Measurements from ENCODE around the gene GPR173.
A peak's percentile ranks its signal among the peaks of the same experiment; 100 is the strongest.

The GPR173 gene

DNA sequence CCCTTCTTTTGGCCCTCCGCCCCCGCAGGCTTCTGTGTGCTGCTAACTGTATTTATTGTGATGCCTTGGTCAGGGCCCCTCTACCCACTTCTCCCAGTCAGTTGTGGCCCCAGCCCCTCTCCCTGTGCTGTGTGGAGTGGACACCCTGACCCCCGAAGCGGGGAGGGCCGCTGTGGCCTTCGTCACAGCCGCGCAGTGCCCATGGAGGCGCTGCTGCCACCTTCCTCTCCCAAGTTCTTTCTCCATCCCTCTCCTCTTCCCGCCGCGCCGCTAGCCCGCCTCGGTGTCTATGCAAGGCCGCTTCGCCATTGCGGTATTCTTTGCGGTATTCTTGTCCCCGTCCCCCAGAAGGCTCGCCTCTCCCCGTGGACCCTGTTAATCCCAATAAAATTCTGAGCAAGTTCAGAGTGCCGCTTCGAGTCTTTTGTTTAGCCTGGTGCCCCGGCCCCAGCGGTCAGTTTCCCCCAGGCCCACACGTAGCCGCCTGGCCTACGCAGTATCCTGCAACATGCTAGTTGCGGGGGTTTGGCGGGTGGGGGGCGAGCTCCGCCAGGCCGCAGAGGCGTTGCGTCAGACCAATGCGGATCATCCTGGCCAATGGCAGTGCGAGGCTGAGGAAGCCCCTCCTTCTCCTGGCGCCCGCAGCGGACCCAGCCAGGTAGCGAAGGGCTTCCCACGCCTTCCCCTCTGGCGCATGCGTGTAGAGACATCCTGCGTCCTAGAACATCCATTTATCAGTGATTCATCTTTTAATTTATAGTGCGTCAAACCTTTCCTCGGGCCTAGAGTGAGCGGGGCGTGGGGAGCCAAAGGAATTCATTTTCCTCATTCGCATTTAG is 39.8 kb downstream of the GPR173 start:
- DNase-seq (ENCODE audit: low spot score) = no peak
- no CpG with 5 or more reads among the region's 51 CpGs for WGBS, 2 donors (ENCODE audit: extremely low coverage in 2 of 2, insufficient read length in 2 of 2, insufficient replicate concordance in 1 of 2)

DNA sequence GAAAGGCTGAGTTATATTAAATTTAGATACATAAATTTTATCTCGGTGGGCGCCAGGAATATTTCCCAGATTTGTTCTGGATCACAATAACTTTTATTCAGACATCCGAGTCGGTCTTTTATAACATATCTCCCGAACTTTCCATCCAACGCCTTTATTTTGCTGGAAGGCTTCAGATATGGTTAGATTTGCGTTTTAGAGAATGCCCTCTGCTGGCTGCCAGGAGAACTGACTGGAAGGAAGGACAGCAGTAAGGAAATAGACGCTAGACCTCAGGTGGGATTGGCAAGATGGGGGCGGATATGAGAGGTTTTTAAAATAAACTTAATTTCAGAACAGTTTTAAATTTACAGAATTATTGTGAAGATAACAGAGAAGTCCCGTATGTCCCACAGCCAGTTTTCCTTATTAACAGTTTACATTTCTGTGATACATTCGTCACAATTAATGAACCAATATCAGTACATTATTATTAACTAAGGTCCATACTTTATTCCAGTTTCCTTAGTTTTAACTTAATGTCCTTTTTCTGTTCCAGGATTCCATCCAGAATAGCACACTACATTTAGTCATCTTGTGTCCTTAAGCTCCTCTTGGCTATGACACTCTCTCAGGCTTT is 40.7 kb downstream of the GPR173 start:
- Histone ChIP-seq H3K79me1 (ENCODE audit: low read depth, low read length) (peaks cover 3% of the 10 kb centered on the region), H3K4me1 (ENCODE audit: control insufficient read depth in 2 of 2, insufficient read depth in 1 of 2, low read depth in 1 of 2, low read length in 2 of 2) (no peaks in the 10 kb centered on the region), H4K8ac (ENCODE audit: low read depth, low read length) (no peak overlapping the region), H3K4ac (ENCODE audit: low read length) (no peak overlapping the region), H3K9ac (ENCODE audit: low read depth, low read length, poor library complexity) (no peak overlapping the region), H3K27me3 (ENCODE audit: control insufficient read depth in 3 of 3, insufficient read depth in 3 of 3, low read depth in 1 of 3, low read length in 3 of 3) (no peaks in the 10 kb centered on the region), H2BK120ac (ENCODE audit: low read depth, low read length) (no peak overlapping the region), H2BK15ac (ENCODE audit: low read length) (no peak overlapping the region), H2AFZ (ENCODE audit: low read length) (no peak overlapping the region), H3K14ac (ENCODE audit: low read length) (no peak overlapping the region), H3K4me2 (ENCODE audit: insufficient read depth, low read length, poor library complexity, severe bottlenecking) (peak overlapping the region; percentile 54), H2BK12ac (ENCODE audit: low read length) (no peak overlapping the region), H3K23ac (ENCODE audit: low read depth, low read length, poor library complexity) (no peak overlapping the region), H3K4me3 (ENCODE audit: low read length in 2 of 2) (no peak overlapping the region), H2BK5ac (ENCODE audit: low read length) (no peak overlapping the region), H2AK5ac (ENCODE audit: low read depth, low read length) (no peak overlapping the region), H3K27ac (replicated peaks; ENCODE audit: low read length) (no peak overlapping the region), H3K36me3 (replicated peaks in 1 of 2; ENCODE audit: control insufficient read depth in 2 of 2, insufficient read depth in 2 of 2, low read length in 2 of 2) (peaks cover 21 to 36% of the 10 kb centered on the region in 2 donors), H4K91ac (ENCODE audit: low read depth, low read length, poor library complexity) (no peak overlapping the region), H3K18ac (ENCODE audit: low read length) (no peak overlapping the region), H3K9me3 (replicated peaks in 1 of 2; ENCODE audit: control insufficient read depth in 2 of 2, insufficient read depth in 1 of 2, low read depth in 1 of 2, low read length in 2 of 2) (no peaks in the 10 kb centered on the region)
- WGBS, 2 donors (ENCODE audit: extremely low coverage in 2 of 2, insufficient read length in 2 of 2, insufficient replicate concordance in 1 of 2) = no CpG with 5 or more reads among the region's 11 CpGs
- no peak for DNase-seq (ENCODE audit: low spot score)

More for the DNA sequence above, 39.8 kb downstream of the GPR173 start:
- Histone ChIP-seq H2AFZ (ENCODE audit: low read length) (no peak overlapping the region), H3K27ac (replicated peaks; ENCODE audit: low read length) (peak overlapping the region; percentile 43), H3K4me1 (ENCODE audit: control insufficient read depth in 2 of 2, insufficient read depth in 1 of 2, low read depth in 1 of 2, low read length in 2 of 2) (peaks cover 2 to 3% of the 10 kb centered on the region in 2 donors), H2BK15ac (ENCODE audit: low read length) (no peak overlapping the region), H4K91ac (ENCODE audit: low read depth, low read length, poor library complexity) (no peak overlapping the region), H3K4me2 (ENCODE audit: insufficient read depth, low read length, poor library complexity, severe bottlenecking) (peak overlapping the region; percentile 54), H2BK12ac (ENCODE audit: low read length) (no peak overlapping the region), H2BK5ac (ENCODE audit: low read length) (no peak overlapping the region), H3K9me3 (replicated peaks in 1 of 2; ENCODE audit: control insufficient read depth in 2 of 2, insufficient read depth in 1 of 2, low read depth in 1 of 2, low read length in 2 of 2) (no peaks in the 10 kb centered on the region), H3K14ac (ENCODE audit: low read length) (no peak overlapping the region), H4K8ac (ENCODE audit: low read depth, low read length) (no peak overlapping the region), H3K27me3 (ENCODE audit: control insufficient read depth in 3 of 3, insufficient read depth in 3 of 3, low read depth in 1 of 3, low read length in 3 of 3) (no peaks in the 10 kb centered on the region), H3K18ac (ENCODE audit: low read length) (no peak overlapping the region), H3K23ac (ENCODE audit: low read depth, low read length, poor library complexity) (no peak overlapping the region), H3K4ac (ENCODE audit: low read length) (no peak overlapping the region), H2BK120ac (ENCODE audit: low read depth, low read length) (no peak overlapping the region), H3K9ac (ENCODE audit: low read depth, low read length, poor library complexity) (peak overlapping the region; percentile 60), H3K4me3 (ENCODE audit: low read length in 2 of 2) (peak overlapping the region in 1 of 2 donors; percentile 78), H3K79me1 (ENCODE audit: low read depth, low read length) (peaks cover 6% of the 10 kb centered on the region), H3K36me3 (replicated peaks in 1 of 2; ENCODE audit: control insufficient read depth in 2 of 2, insufficient read depth in 2 of 2, low read length in 2 of 2) (peaks cover 23 to 42% of the 10 kb centered on the region in 2 donors), H2AK5ac (ENCODE audit: low read depth, low read length) (no peak overlapping the region)

DNA sequence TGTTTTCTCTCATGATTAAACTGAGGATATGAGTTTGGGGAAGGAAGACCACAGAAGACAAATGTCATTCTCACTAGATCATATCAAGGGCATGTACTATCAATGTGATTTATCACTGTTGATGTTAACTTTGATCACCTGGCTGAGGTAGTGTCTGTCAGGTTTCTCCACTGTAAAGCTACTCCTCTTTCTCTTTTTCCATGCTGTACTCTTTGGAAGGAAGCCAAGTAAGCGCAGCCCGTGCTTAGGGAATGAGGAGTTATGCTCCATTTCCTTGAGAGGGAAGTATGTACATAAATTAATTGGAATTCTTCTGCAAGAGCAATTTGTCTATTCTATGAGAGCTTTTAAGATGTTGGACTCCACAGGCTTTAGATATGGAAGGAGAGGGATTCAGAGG is 41.3 kb downstream of the GPR173 start:
- Histone ChIP-seq H3K4me3 (ENCODE audit: low read length in 2 of 2) (no peak overlapping the region), H3K4me2 (ENCODE audit: insufficient read depth, low read length, poor library complexity, severe bottlenecking) (no peak overlapping the region), H2AK5ac (ENCODE audit: low read depth, low read length) (no peak overlapping the region), H2BK12ac (ENCODE audit: low read length) (no peak overlapping the region), H2BK120ac (ENCODE audit: low read depth, low read length) (no peak overlapping the region), H2BK15ac (ENCODE audit: low read length) (no peak overlapping the region), H3K14ac (ENCODE audit: low read length) (no peak overlapping the region), H3K36me3 (replicated peaks in 1 of 2; ENCODE audit: control insufficient read depth in 2 of 2, insufficient read depth in 2 of 2, low read length in 2 of 2) (peaks cover 16 to 31% of the 10 kb centered on the region in 2 donors), H3K18ac (ENCODE audit: low read length) (no peak overlapping the region), H2AFZ (ENCODE audit: low read length) (no peak overlapping the region), H2BK5ac (ENCODE audit: low read length) (no peak overlapping the region), H3K79me1 (ENCODE audit: low read depth, low read length) (peaks cover 3% of the 10 kb centered on the region), H4K8ac (ENCODE audit: low read depth, low read length) (no peak overlapping the region), H3K23ac (ENCODE audit: low read depth, low read length, poor library complexity) (no peak overlapping the region), H3K9me3 (replicated peaks in 1 of 2; ENCODE audit: control insufficient read depth in 2 of 2, insufficient read depth in 1 of 2, low read depth in 1 of 2, low read length in 2 of 2) (no peaks in the 10 kb centered on the region), H3K27me3 (ENCODE audit: control insufficient read depth in 3 of 3, insufficient read depth in 3 of 3, low read depth in 1 of 3, low read length in 3 of 3) (no peaks in the 10 kb centered on the region), H3K27ac (replicated peaks; ENCODE audit: low read length) (no peak overlapping the region), H4K91ac (ENCODE audit: low read depth, low read length, poor library complexity) (no peak overlapping the region), H3K9ac (ENCODE audit: low read depth, low read length, poor library complexity) (no peak overlapping the region), H3K4me1 (ENCODE audit: control insufficient read depth in 2 of 2, insufficient read depth in 1 of 2, low read depth in 1 of 2, low read length in 2 of 2) (no peaks in the 10 kb centered on the region), H3K4ac (ENCODE audit: low read length) (no peak overlapping the region)
- no CpG with 5 or more reads among the region's 2 CpGs for WGBS, 2 donors (ENCODE audit: extremely low coverage in 2 of 2, insufficient read length in 2 of 2, insufficient replicate concordance in 1 of 2)
- no peak for DNase-seq (ENCODE audit: low spot score)

DNA sequence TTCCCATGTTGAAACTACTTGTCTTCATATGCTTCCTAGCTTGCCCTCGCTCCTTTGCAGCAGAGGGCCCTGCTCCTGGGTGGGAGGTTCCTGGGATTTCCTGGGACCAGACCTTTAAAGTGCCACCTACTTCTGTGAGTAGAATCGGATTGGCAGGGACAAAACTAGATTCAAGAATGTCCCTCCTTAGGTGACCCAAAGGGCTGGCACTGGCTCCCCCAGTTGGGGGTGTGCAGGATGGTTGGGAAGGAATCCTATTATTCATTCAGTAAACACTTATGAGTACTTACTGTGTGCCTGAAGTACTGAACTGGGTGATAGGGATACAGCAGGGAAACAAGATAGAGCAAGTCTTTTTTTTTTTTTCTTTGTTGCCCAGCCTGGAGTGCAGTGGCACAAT is 42.8 kb downstream of the GPR173 start:
- H2AFZ ChIP-seq (ENCODE audit: low read length) = no peak overlapping the region
- no peak overlapping the region for H3K27ac ChIP-seq (replicated peaks; ENCODE audit: low read length)
- H2BK5ac ChIP-seq (ENCODE audit: low read length) = no peak overlapping the region
- no peaks in the 10 kb centered on the region for H3K79me1 ChIP-seq (ENCODE audit: low read depth, low read length)
- no peak overlapping the region for H2BK15ac ChIP-seq (ENCODE audit: low read length)
- no CpG with 5 or more reads among the region's 2 CpGs for WGBS, 2 donors (ENCODE audit: extremely low coverage in 2 of 2, insufficient read length in 2 of 2, insufficient replicate concordance in 1 of 2)
- H2BK12ac ChIP-seq (ENCODE audit: low read length) = no peak overlapping the region
- H3K9me3 ChIP-seq (replicated peaks in 1 of 2; ENCODE audit: control insufficient read depth in 2 of 2, insufficient read depth in 1 of 2, low read depth in 1 of 2, low read length in 2 of 2) = no peaks in the 10 kb centered on the region
- H3K4me2 ChIP-seq (ENCODE audit: insufficient read depth, low read length, poor library complexity, severe bottlenecking) = no peak overlapping the region
- no peak for DNase-seq (ENCODE audit: low spot score)
- H4K8ac ChIP-seq (ENCODE audit: low read depth, low read length) = no peak overlapping the region
- no peak overlapping the region for H3K9ac ChIP-seq (ENCODE audit: low read depth, low read length, poor library complexity)
- H3K36me3 ChIP-seq (replicated peaks in 1 of 2; ENCODE audit: control insufficient read depth in 2 of 2, insufficient read depth in 2 of 2, low read length in 2 of 2) = peaks cover 4 to 19% of the 10 kb centered on the region in 2 donors
- no peak overlapping the region for H2AK5ac ChIP-seq (ENCODE audit: low read depth, low read length)
- H3K23ac ChIP-seq (ENCODE audit: low read depth, low read length, poor library complexity) = no peak overlapping the region
- H3K18ac ChIP-seq (ENCODE audit: low read length) = no peak overlapping the region
- H3K27me3 ChIP-seq (ENCODE audit: control insufficient read depth in 3 of 3, insufficient read depth in 3 of 3, low read depth in 1 of 3, low read length in 3 of 3) = no peaks in the 10 kb centered on the region
- H4K91ac ChIP-seq (ENCODE audit: low read depth, low read length, poor library complexity) = no peak overlapping the region
- H2BK120ac ChIP-seq (ENCODE audit: low read depth, low read length) = no peak overlapping the region
- H3K14ac ChIP-seq (ENCODE audit: low read length) = no peak overlapping the region
- no peaks in the 10 kb centered on the region for H3K4me1 ChIP-seq (ENCODE audit: control insufficient read depth in 2 of 2, insufficient read depth in 1 of 2, low read depth in 1 of 2, low read length in 2 of 2)
- H3K4me3 ChIP-seq (ENCODE audit: low read length in 2 of 2) = no peak overlapping the region
- H3K4ac ChIP-seq (ENCODE audit: low read length) = no peak overlapping the region

Data from neuronal stem cell (in vitro differentiated cells).